Fibroblast of lung (primary cell): ENCODE results near the gene HDAC4.

Experiments used
- CTCF ChIP-seq, 2 donors: IDR thresholded peaks in 1 of 2; conservative IDR thresholded peaks in 1 of 2; 1 replicate in 1 of 2; 2 replicates in 1 of 2; pipeline ENCODE4 v1.5.1; 2011 to 2012; ENCODE audit warnings: low read length in 2 of 2, control low read depth in 1 of 2, inconsistent platforms in 1 of 2, low read depth in 1 of 2, mild to moderate bottlenecking in 1 of 2
- EZH2 ChIP-seq: IDR thresholded peaks from 2 replicates; pipeline ENCODE4 v1.5.1; 2012; ENCODE audit warnings: low read length, control low read depth, mild to moderate bottlenecking; ENCODE audit errors: missing control alignments

- TF ChIP-seq EZH2, result no peak
- no peak for TF ChIP-seq CTCF (conservative IDR thresholded peaks at IDR 0.05 in 1 of 2, IDR thresholded peaks at IDR 0.05 in 1 of 2; ENCODE audit: low read depth in 1 of 2, low read length in 2 of 2)
These were observed 351.2 kb downstream of the HDAC4 start for GRCh38 chr2:239049421-239050251.
